Measurements from ENCODE around the gene NDC80.

DNA sequence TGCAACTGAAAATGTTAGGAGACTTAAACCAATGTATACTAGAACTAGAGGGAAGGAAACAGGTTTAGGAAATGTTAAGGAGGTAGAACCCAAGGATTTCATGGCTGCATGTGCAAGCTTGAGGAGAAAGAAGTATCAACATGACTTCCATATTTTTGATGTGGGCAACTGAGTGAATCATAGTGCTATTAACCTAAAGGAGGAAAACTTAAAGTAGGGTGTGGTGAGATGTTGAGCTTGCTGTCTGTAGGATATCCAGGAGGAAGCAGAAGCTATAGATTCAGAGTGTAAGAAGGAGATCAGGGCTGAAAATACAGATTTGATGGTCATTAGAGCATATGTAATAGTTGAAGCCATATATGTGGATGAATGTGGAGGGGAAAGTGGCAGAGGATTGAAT, 31.5 kb downstream of the NDC80 start:
- TF ChIP-seq, protein P1, sequence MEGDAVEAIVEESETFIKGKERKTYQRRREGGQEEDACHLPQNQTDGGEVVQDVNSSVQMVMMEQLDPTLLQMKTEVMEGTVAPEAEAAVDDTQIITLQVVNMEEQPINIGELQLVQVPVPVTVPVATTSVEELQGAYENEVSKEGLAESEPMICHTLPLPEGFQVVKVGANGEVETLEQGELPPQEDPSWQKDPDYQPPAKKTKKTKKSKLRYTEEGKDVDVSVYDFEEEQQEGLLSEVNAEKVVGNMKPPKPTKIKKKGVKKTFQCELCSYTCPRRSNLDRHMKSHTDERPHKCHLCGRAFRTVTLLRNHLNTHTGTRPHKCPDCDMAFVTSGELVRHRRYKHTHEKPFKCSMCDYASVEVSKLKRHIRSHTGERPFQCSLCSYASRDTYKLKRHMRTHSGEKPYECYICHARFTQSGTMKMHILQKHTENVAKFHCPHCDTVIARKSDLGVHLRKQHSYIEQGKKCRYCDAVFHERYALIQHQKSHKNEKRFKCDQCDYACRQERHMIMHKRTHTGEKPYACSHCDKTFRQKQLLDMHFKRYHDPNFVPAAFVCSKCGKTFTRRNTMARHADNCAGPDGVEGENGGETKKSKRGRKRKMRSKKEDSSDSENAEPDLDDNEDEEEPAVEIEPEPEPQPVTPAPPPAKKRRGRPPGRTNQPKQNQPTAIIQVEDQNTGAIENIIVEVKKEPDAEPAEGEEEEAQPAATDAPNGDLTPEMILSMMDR (IDR thresholded peaks at IDR 0.05): no peak
- TF ChIP-seq POLR2A (IDR thresholded peaks at IDR 0.05) (no peak), POLR2AphosphoS5 (IDR thresholded peaks at IDR 0.05) (no peak), EP300 (IDR thresholded peaks at IDR 0.05) (no peak)
